GM12892 (cell line): ENCODE data around the gene TRPM3.

Experiments
- DNase-seq: peaks from one replicate; pipeline ENCODE4 v3.0.0; 2011; ENCODE audit not compliant: insufficient read length
- FAIRE-seq: peaks from 2 replicates; lab custom pipeline; 2011; peaks lifted over from hg19 to GRCh38; lab: Jason Lieb, UNC
- POLR2A ChIP-seq: IDR thresholded peaks from 2 replicates; pipeline ENCODE4 v1.6.1; 2011; ENCODE audit warnings: low read depth, low read length, control low read depth
- POLR2AphosphoS5 ChIP-seq: IDR thresholded peaks from 2 replicates; pipeline ENCODE4 v1.6.1; 2011; ENCODE audit warnings: low read depth, low read length, control low read depth
- TAF1 ChIP-seq: IDR thresholded peaks from 2 replicates; pipeline ENCODE4 v1.6.1; 2011; ENCODE audit warnings: low read depth, mild to moderate bottlenecking, control low read depth, low read length, borderline replicate concordance

TRPM3 gene

DNA sequence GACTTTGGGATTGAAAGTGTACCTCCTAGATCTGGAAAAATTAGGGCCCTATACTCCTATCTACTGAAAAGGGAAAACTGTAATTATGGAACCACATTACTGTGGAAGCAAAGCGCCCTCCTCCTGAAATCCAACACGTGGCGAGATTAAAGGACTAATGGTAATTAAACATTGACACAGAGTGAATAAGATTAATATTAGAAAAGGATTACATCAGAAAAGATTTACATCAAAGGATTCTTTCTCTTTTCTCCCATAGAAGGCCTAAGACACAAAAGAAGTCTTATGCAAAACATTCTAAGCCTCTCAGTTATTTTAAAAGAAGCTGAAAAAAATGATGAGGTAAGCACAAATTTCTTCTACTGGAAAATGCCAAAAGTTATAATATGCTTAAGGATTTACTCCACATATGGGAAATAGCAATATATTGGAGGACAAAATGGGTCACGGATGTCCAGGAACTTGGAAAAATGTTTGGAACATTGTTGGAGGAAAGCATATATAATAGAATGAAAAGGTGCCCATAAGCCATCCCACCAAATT is 227.8 kb downstream of the TRPM3 start:
- DNase-seq (no peak), FAIRE-seq (no peak)
- TF ChIP-seq POLR2A: no peak
- no peak for TF ChIP-seq TAF1
- no peak for TF ChIP-seq POLR2AphosphoS5

DNA sequence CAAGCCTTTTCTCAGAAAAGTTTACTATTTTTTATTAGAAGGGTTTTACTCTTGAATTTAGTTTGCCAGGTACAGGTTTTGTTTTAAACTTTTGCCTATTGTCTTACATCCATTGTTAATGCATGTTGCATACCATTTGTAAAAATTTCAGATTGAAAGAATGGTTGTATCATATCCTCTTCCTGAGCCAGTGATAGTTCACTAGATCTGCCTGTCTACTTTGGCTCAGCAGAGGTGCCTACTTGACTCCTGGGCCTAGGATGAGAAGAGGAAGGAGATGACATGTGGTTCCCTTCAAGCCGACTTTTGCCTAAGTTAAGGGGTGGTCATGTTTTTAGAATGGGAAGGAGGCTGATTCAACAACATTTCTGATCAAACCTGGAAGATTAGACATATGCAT is 232.9 kb downstream of the TRPM3 start:
- FAIRE-seq (no peak), DNase-seq (no peak)
- TF ChIP-seq POLR2A: no peak
- no peak for TF ChIP-seq TAF1
- TF ChIP-seq POLR2AphosphoS5: no peak

- TF ChIP-seq POLR2A: no peak
- no peak for TF ChIP-seq TAF1
- no peak for TF ChIP-seq POLR2AphosphoS5
- DNase-seq (no peak), FAIRE-seq (no peak)
Observed at GRCh38 chr9:70887826-70888225, 233.6 kb downstream of the TRPM3 start.

DNA sequence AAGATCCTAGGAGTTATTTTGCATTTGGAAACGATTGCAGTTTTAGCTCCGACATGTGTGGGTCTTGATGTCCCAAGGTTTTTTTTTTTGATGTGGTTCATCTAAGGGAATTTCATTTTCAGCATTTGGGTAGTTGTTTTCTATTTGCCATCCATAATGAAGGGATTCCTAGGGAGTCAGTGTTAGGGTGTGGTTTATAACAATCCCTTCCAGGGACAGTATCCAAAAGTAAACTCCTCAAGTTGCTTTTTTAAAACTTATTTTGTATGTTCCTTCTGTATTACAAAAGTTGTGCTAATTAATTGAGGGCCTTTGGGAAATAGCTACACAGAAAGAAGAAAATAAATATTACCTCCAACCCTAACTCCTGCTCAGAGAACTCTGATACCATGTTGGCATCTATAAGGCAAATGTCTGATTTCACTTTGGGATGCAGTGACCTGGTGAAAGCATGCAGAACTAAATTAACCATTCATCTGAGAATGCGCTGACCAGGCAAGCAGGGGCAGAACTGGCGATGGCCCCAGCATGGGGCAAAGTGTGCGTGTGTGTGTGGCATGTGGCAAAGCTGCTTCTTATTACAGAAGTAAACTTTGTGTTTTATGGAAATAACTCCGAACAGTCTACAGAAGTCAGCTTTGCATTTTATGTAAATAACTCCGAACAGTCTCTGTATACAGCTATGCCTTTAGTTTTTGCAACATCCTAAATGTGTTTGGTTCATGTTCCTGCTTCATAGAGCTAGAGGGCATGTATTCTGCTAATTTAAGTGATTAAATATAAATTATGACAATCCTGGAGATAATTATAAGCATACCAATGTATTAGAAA is 237.2 kb downstream of the TRPM3 start:
- TF ChIP-seq POLR2AphosphoS5: no peak
- TF ChIP-seq POLR2A: no peak
- TF ChIP-seq TAF1: no peak
- DNase-seq (no peak), FAIRE-seq (no peak)

- FAIRE-seq: no peak
Observed at GRCh38 chr9:70883056-70883455, 238.4 kb downstream of the TRPM3 start.

GRCh38 chr9:70881333-70881732 is 240.1 kb downstream of the TRPM3 start:
- no peak for DNase-seq
- no peak for TF ChIP-seq TAF1
- TF ChIP-seq POLR2A: no peak
- TF ChIP-seq POLR2AphosphoS5: no peak
- no peak for FAIRE-seq

More at GRCh38 chr9:70883056-70883455, 238.4 kb downstream of the TRPM3 start:
- TF ChIP-seq POLR2AphosphoS5 (no peak), POLR2A (no peak), TAF1 (no peak)
- DNase-seq: no peak

- DNase-seq (no peak), FAIRE-seq (no peak)
- TF ChIP-seq POLR2AphosphoS5: no peak
- no peak for TF ChIP-seq POLR2A
- no peak for TF ChIP-seq TAF1
Observed at GRCh38 chr9:70880535-70880934, 240.9 kb downstream of the TRPM3 start.

- TF ChIP-seq POLR2AphosphoS5 (no peak), POLR2A (no peak), TAF1 (no peak)
- no peak for DNase-seq
Observed at GRCh38 chr9:70878576-70878975, 242.8 kb downstream of the TRPM3 start.

DNA sequence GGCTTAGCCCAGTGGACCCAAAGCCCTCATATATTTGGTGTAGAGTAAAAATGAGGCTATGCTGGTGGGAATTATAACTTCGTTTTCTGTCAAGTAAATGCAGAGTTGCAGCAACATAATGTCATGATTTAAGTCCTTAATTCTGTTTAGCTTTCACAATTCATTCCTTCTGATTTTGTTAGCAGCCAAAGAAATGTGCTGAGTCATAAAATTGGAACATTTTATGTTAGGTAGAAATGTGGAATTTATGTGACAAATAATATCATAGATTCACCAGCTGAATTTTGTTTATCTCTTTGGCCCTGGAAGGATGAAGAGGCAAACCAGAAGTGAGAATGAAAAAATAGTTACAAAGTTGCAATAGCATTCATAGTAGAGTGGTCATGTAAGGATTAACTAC is 247.0 kb downstream of the TRPM3 start:
- FAIRE-seq (no peak), DNase-seq (no peak)
- TF ChIP-seq POLR2A (no peak), TAF1 (no peak), POLR2AphosphoS5 (no peak)

More at GRCh38 chr9:70878576-70878975, 242.8 kb downstream of the TRPM3 start:
- FAIRE-seq: no peak

DNA sequence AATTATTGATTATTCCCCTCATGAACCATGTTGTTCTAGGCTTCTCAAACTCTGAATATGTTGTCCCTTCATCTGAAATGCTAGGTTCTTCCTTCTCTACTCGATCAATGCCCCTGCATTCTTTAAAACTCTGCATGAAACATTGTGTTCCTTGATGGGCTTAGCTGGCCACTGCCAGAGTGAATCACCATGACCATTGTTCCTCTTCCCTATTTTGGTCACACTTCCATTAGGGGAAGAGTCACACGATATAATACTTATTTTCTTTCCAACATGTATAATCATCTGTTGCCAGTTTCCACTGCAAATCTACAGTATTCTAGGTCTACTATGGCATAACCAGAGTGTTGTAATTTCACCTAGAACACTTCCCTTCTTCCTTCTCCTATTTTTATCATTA is 247.9 kb downstream of the TRPM3 start:
- DNase-seq (no peak), FAIRE-seq (no peak)
- no peak for TF ChIP-seq POLR2AphosphoS5
- no peak for TF ChIP-seq POLR2A
- no peak for TF ChIP-seq TAF1

- FAIRE-seq (no peak), DNase-seq (no peak)
Observed at GRCh38 chr9:70868661-70869652, 252.5 kb downstream of the TRPM3 start.

More at GRCh38 chr9:70868661-70869652, 252.5 kb downstream of the TRPM3 start:
- TF ChIP-seq POLR2A: no peak
- TF ChIP-seq POLR2AphosphoS5: no peak
